Endothelial cell of umbilical vein (primary cell): Measurements from ENCODE around the gene SNN. TPM values are rescaled to one million over a fixed set of nuclear protein-coding genes. Genes with fewer than 3 reads are reported as not detected.

ENCODE experiments used
- BruUV-seq: library from RNA; stranded (reverse); fragments of 400-500 nt; replicated peaks from 2 replicates; lab custom pipeline; 2021; lab: Mats Ljungman, UMichigan
- CTCF ChIA-PET: fragments of 300-600, 350-600 bp; sonication (Branson Sonifier 250); formaldehyde crosslinking; loops from one replicate; lab custom pipeline; 2021; ENCODE audit warnings: antibody characterized with exemption, inconsistent platforms; lab: Charles Lee
- POLR2A ChIA-PET: fragments of 300-600, 350-600 bp; sonication (Branson Sonifier 250); formaldehyde crosslinking; loops from one replicate; lab custom pipeline; 2021; ENCODE audit warnings: antibody characterized with exemption, inconsistent platforms; lab: Charles Lee
- DNase-seq: peaks from one replicate; pipeline ENCODE4 v3.0.0-alpha.2; 2011; ENCODE audit warnings: low read depth, low spot score
- FAIRE-seq: peaks from 2 replicates; lab custom pipeline; 2011; peaks lifted over from hg19 to GRCh38; lab: Jason Lieb, UNC
- H2AFZ ChIP-seq: 2 replicates; pipeline ENCODE4 v1.6.0; 2012; ENCODE audit warnings: low read depth, low read length, control low read depth, inconsistent platforms
- H3K27ac ChIP-seq: 2 replicates; pipeline ENCODE4 v1.5.1; 2011; ENCODE audit warnings: low read depth, mild to moderate bottlenecking, control low read depth, low read length, moderate library complexity; ENCODE audit not compliant: insufficient read depth
- H3K27me3 ChIP-seq, 2 experiments: 2 replicates each; pipeline versions ENCODE4 v1.6.0 to v1.6.1; 2011; ENCODE audit warnings: low read length in 2 of 2, mixed read lengths in 1 of 2; ENCODE audit not compliant: control insufficient read depth in 2 of 2, insufficient read depth in 2 of 2
- H3K36me3 ChIP-seq, 2 experiments: 2 replicates in 1 of 2; 3 replicates in 1 of 2; pipeline ENCODE4 v1.5.1; 2011; ENCODE audit warnings: low read length in 2 of 2, mild to moderate bottlenecking in 1 of 2, moderate library complexity in 1 of 2; ENCODE audit not compliant: control insufficient read depth in 2 of 2, insufficient read depth in 2 of 2; ENCODE audit errors: extremely low read depth in 1 of 2
- H3K4me1 ChIP-seq: 3 replicates; pipeline ENCODE4 v1.5.1; 2011; ENCODE audit warnings: mild to moderate bottlenecking, low read length; ENCODE audit not compliant: control insufficient read depth, insufficient read depth; ENCODE audit errors: extremely low read depth
- H3K4me2 ChIP-seq: 2 replicates; pipeline ENCODE4 v1.6.1; 2011; ENCODE audit warnings: low read length, control low read depth, mixed read lengths; ENCODE audit not compliant: insufficient read depth
- H3K4me3 ChIP-seq, 3 experiments: fragments of 200-600 bp in 1 of 3; sonication (generic), shearing (Covaris generic) in 1 of 3; replicated peaks in 1 of 3; 2 replicates each; pipeline ENCODE4 v1.5.1; 2011 to 2016; ENCODE audit warnings: control low read depth in 3 of 3, low read length in 3 of 3, mild to moderate bottlenecking in 2 of 3, inconsistent platforms in 1 of 3, low read depth in 1 of 3, moderate library complexity in 1 of 3; ENCODE audit not compliant: insufficient read depth in 1 of 3
- H3K79me2 ChIP-seq: 2 replicates; pipeline ENCODE4 v1.6.0; 2012; ENCODE audit warnings: low read length, inconsistent platforms; ENCODE audit not compliant: control insufficient read depth, insufficient read depth
- H3K9ac ChIP-seq: replicated peaks from 2 replicates; pipeline ENCODE3; 2011; ENCODE audit warnings: low read length, control low read depth; ENCODE audit not compliant: insufficient read depth; ENCODE audit errors: extremely low read depth
- H3K9me1 ChIP-seq: replicated peaks from 3 replicates; pipeline ENCODE4 v1.6.0; 2011; ENCODE audit warnings: mild to moderate bottlenecking, low read length; ENCODE audit not compliant: control insufficient read depth, insufficient read depth; ENCODE audit errors: extremely low read depth
- H3K9me3 ChIP-seq: replicated peaks from 2 replicates; pipeline ENCODE4 v1.5.1; 2012; ENCODE audit warnings: low read length, inconsistent platforms; ENCODE audit not compliant: control insufficient read depth, insufficient read depth
- H4K20me1 ChIP-seq: replicated peaks from 2 replicates; pipeline ENCODE3; 2011; ENCODE audit warnings: mild to moderate bottlenecking, low read length; ENCODE audit not compliant: control insufficient read depth, insufficient read depth; ENCODE audit errors: extremely low read depth
- EZH2 ChIP-seq: IDR thresholded peaks from 2 replicates; pipeline ENCODE4 v1.6.1; 2012; ENCODE audit warnings: borderline replicate concordance, low read depth, mild to moderate bottlenecking, moderate library complexity, low read length, inconsistent platforms; ENCODE audit not compliant: severe bottlenecking
- FOS ChIP-seq: IDR thresholded peaks from 2 replicates; pipeline ENCODE4 v1.6.1; 2011; ENCODE audit warnings: mild to moderate bottlenecking, low read length, moderate library complexity, borderline replicate concordance; ENCODE audit not compliant: insufficient read depth
- GATA2 ChIP-seq: IDR thresholded peaks from 2 replicates; pipeline ENCODE4 v1.7.0; 2011; ENCODE audit warnings: low read depth, mild to moderate bottlenecking, moderate library complexity, mixed read lengths, low read length; ENCODE audit not compliant: insufficient read length, insufficient read depth
- JUN ChIP-seq: IDR thresholded peaks from 2 replicates; pipeline ENCODE4 v1.6.1; 2011; ENCODE audit warnings: borderline replicate concordance, low read depth; ENCODE audit not compliant: insufficient read length, insufficient read depth
- MYC ChIP-seq: IDR thresholded peaks from one replicate; pipeline ENCODE4 v1.6.1; 2011; ENCODE audit warnings: mild to moderate bottlenecking, low read depth, low read length
- POLR2A ChIP-seq: IDR thresholded peaks from 2 replicates; pipeline ENCODE4 v1.6.1; 2012; ENCODE audit warnings: low read depth, mild to moderate bottlenecking, control low read depth, low read length
- POLR2AphosphoS5 ChIP-seq: IDR thresholded peaks from 2 replicates; pipeline ENCODE4 v1.6.1; 2012; ENCODE audit warnings: low read depth, mild to moderate bottlenecking, control low read depth, low read length, moderate library complexity; ENCODE audit not compliant: insufficient read depth
- dilution Hi-C: fragments of 300-500 bp; cut with MboI; formaldehyde crosslinking; loops from one replicate; pipeline ENCODE4 v1.15.0; 2019; ENCODE audit warnings: low sequenced_read_pairs; ENCODE audit not compliant: extremely low pct_ligation_motif_present
- intact Hi-C: fragments of 100-400 bp; cut with micrococcal nuclease; formaldehyde crosslinking; loops from one replicate; pipeline ENCODE4 v1.10.0; 2022
- polyA plus RNA-seq, 4 experiments: library from polyadenylated mRNA; depleted of rRNA in 3 of 4; stranded (reverse) in 3 of 4; unstranded in 1 of 4; fragments of >200 nt; gene quantifications; 2 replicates each; pipeline versions ENCODE4 v1.2.1 to v1.2.3, GENCODE V29; 2011 to 2012; ENCODE audit warnings: missing spikeins in 1 of 4
- total RNA-seq: library from RNA; stranded (reverse); gene quantifications from 2 replicates; pipeline ENCODE4 v1.2.3, GENCODE V29; 2021
- TF ChIP-seq, protein P1 (sequence below), 2 donors: IDR thresholded peaks; 1 replicate in 1 of 2; 2 replicates in 1 of 2; pipeline ENCODE4 v1.5.1; 2011; ENCODE audit warnings: low read length in 2 of 2, mild to moderate bottlenecking in 2 of 2, moderate library complexity in 2 of 2, control low read depth in 1 of 2, inconsistent platforms in 1 of 2, low read depth in 1 of 2; ENCODE audit not compliant: insufficient read depth in 1 of 2; ENCODE audit errors: extremely low read depth in 1 of 2
- TF ChIP-seq, protein P2 (sequence below): IDR thresholded peaks from 2 replicates; pipeline ENCODE4 v1.6.1; 2011; ENCODE audit not compliant: insufficient read depth, insufficient read length

Gene SNN
- total and polyA plus RNA-seq, 2 donors (not counting 3 experiments of a cell fraction or from before 2014, with no cell fraction given): 17.7 to 24.1 TPM

DNA sequence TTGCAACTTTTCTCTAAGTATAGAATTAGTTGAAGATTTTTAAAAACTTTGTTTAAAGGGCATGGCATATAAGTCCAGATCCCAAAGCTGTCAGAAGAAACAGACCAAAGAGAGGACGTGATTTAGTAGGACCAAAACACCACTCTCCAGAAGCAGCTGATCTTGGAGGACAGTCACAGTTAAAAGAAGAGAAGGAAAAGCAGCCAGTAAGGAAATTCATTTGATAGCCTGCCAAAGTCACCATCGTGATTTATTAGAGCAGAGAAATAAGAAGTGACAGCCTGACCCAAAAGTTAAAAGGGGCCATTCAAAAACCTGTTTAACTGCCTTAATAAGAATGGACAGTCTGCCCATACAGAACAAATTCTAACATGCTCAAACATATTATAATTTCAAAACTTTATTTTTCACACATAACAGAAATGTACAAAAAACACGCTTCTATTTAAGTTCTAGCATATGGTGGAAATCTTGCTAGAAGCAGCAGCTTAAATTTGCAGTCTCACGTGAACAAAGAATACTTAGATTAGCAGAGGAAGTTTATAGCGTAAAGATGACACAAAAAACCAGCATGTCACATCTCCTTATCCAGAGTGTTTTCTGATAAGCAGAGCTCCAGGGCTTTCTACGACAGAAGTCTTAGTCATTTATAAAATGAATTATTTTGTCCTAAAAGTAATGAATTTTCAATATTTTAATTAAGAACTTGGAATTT lies 37.2 kb downstream of the SNN start:
- CTCF ChIA-PET: interaction anchor here (1.1 kb wide), 1 partner anchor 9 kb away, joined by 5 read pairs; no protein-coding TSS in a partner anchor

DNA sequence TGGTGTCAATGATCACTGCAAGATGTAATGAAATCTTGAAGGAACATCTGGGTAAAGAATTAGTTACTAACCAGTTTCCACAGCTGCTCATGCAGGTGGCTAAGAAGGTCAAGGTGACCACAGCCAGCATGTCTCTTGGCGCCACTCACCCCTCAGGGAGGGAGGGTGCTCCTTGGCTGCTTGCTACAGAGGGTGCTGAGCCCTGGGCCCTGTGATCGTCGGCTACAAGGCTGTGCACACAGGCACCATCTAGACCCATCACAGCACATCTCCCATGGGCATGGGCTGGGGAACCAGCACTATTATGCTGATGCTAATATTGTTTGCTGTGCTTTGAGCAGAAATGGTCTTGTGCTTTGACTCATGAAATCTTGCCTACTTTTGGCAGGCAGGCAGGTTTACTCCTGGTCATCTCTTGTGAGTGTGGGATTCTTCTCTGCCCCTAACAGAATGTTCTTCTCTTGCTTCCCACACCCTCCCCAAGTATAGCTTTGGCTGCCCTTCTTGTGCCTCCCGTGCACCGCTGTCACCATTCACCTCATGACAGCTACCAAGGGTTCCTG lies 38.0 kb downstream of the SNN start:
- H3K9ac ChIP-seq: no peak overlapping the region
- TF ChIP-seq MYC (no peak), POLR2AphosphoS5 (no peak), POLR2A (no peak), EZH2 (no peak), GATA2 (no peak), FOS (no peak), JUN (no peak)
- TF ChIP-seq, protein P1, sequence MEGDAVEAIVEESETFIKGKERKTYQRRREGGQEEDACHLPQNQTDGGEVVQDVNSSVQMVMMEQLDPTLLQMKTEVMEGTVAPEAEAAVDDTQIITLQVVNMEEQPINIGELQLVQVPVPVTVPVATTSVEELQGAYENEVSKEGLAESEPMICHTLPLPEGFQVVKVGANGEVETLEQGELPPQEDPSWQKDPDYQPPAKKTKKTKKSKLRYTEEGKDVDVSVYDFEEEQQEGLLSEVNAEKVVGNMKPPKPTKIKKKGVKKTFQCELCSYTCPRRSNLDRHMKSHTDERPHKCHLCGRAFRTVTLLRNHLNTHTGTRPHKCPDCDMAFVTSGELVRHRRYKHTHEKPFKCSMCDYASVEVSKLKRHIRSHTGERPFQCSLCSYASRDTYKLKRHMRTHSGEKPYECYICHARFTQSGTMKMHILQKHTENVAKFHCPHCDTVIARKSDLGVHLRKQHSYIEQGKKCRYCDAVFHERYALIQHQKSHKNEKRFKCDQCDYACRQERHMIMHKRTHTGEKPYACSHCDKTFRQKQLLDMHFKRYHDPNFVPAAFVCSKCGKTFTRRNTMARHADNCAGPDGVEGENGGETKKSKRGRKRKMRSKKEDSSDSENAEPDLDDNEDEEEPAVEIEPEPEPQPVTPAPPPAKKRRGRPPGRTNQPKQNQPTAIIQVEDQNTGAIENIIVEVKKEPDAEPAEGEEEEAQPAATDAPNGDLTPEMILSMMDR (IDR thresholded peaks at IDR 0.05; ENCODE audit: extremely low read depth in 1 of 2, insufficient read depth in 1 of 2, low read depth in 1 of 2, low read length in 2 of 2): no peak
- TF ChIP-seq, protein P2, sequence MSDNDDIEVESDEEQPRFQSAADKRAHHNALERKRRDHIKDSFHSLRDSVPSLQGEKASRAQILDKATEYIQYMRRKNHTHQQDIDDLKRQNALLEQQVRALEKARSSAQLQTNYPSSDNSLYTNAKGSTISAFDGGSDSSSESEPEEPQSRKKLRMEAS: no peak
- no peaks in the 10 kb centered on the region for H3K9me1 ChIP-seq
- DNase-seq: no peak
- no TSS peak for BruUV-seq
- no peaks in the 10 kb centered on the region for H3K4me1 ChIP-seq
- H4K20me1 ChIP-seq: no peaks in the 10 kb centered on the region
- intact Hi-C loops (no loop called here), dilution Hi-C loops (no loop called here)
- H3K27ac ChIP-seq: no peak overlapping the region
- peaks cover 7% of the 10 kb centered on the region for H3K79me2 ChIP-seq
- CTCF ChIA-PET: interaction anchor here (0.5 to 1.1 kb wide), 2 partner anchors 8 to 367 kb away, joined by 3 to 5 read pairs; no protein-coding TSS in a partner anchor
- no peaks in the 10 kb centered on the region for H3K9me3 ChIP-seq
- H3K27me3 ChIP-seq: no peaks in the 10 kb centered on the region
- H3K4me3 ChIP-seq: no peak overlapping the region
- no peak overlapping the region for H2AFZ ChIP-seq
- peaks cover 0 to 12% of the 10 kb centered on the region in 2 experiments for H3K36me3 ChIP-seq
- FAIRE-seq: no peak
- no peak overlapping the region for H3K4me2 ChIP-seq
- POLR2A ChIA-PET: no interaction called here

More for the DNA sequence above, 37.2 kb downstream of the SNN start:
- no peak overlapping the region for H3K4me3 ChIP-seq
- no peaks in the 10 kb centered on the region for H3K27me3 ChIP-seq
- no peak for TF ChIP-seq POLR2A
- POLR2A ChIA-PET: no interaction called here
- no peaks in the 10 kb centered on the region for H3K9me1 ChIP-seq
- intact Hi-C loops: no loop called here
- no peaks in the 10 kb centered on the region for H3K4me1 ChIP-seq
- dilution Hi-C loops: no loop called here
- no peak for FAIRE-seq
- no peak for DNase-seq
- H3K36me3 ChIP-seq: peaks cover under 1 to 9% of the 10 kb centered on the region in 2 experiments
- H4K20me1 ChIP-seq: no peaks in the 10 kb centered on the region
- H3K79me2 ChIP-seq: peaks cover 5% of the 10 kb centered on the region
- H3K9ac ChIP-seq: no peak overlapping the region
- H3K27ac ChIP-seq: no peak overlapping the region
- H3K4me2 ChIP-seq: no peak overlapping the region
- H2AFZ ChIP-seq: no peak overlapping the region
- BruUV-seq: no TSS peak
- no peaks in the 10 kb centered on the region for H3K9me3 ChIP-seq
